ENCODE data around the gene ZNF385B.
"Not testable (repeated sequence)": the region's sequence is repeated elsewhere in the genome, so short reads cannot be mapped to it uniquely, and the experiment has no call there.

ZNF385B gene

DNA sequence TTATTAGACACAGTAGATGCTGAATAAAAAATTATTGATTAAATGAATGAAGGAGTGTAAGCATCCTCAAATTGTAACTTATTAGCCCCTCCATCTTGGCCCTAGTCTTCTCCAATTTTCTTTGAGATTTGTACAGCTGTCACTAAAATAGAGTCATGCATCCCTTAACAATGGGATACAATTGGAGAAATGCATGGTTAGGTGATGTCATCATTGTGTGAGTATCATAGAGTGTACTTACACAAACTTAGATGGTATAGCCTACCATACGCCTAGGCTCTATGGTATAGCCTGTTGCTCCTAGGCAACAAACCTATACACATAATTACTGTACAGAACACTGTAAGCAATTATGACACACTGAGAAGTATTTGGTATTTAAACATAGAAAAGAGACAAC, 38.3 kb upstream of the ZNF385B start:
- no peaks in the 10 kb centered on the region for H3K27me3 ChIP-seq (ENCODE audit: insufficient read depth, poor library complexity, severe bottlenecking)
- H3K4me3 ChIP-seq (ENCODE audit: severe bottlenecking): no peak overlapping the region
- no peaks in the 10 kb centered on the region for H3K9me3 ChIP-seq (ENCODE audit: severe bottlenecking)
- DNase-seq (ENCODE audit: low spot score) (no peak), ATAC-seq (ENCODE audit: low read depth) (no peak)
- H3K4me1 ChIP-seq (ENCODE audit: insufficient read depth, poor library complexity, severe bottlenecking): no peaks in the 10 kb centered on the region
- TF ChIP-seq CTCF (IDR thresholded peaks at IDR 0.05; ENCODE audit: poor library complexity, severe bottlenecking): no peak
- no peaks in the 10 kb centered on the region for H3K36me3 ChIP-seq (ENCODE audit: low read depth)
- no peak overlapping the region for H3K27ac ChIP-seq (ENCODE audit: poor library complexity, severe bottlenecking)

DNA sequence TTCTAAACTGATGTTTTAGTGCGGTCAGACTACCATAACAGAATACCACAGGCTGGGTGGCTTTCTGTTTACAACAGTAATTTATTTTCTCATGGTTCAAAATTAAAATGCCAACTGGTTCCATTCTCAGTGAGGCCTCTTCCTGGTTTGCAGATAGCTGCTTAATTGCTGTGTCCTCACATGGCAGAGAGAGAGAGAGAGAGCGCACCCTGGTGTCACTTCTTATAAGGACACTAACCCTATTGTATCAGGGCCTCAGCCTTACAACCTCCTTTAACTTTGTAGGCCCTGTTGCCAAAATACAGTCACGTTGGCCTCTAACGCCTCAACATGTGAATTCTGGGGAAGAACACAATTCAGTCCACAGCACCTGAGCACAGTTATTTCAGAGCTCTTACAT, 37.5 kb upstream of the ZNF385B start:
- peak; percentile 42 for TF ChIP-seq CTCF (IDR thresholded peaks at IDR 0.05; ENCODE audit: poor library complexity, severe bottlenecking)
- Histone ChIP-seq H3K36me3 (ENCODE audit: low read depth) (no peaks in the 10 kb centered on the region), H3K27me3 (ENCODE audit: insufficient read depth, poor library complexity, severe bottlenecking) (no peaks in the 10 kb centered on the region), H3K4me3 (ENCODE audit: severe bottlenecking) (no peak overlapping the region), H3K4me1 (ENCODE audit: insufficient read depth, poor library complexity, severe bottlenecking) (no peaks in the 10 kb centered on the region), H3K27ac (ENCODE audit: poor library complexity, severe bottlenecking) (no peak overlapping the region), H3K9me3 (ENCODE audit: severe bottlenecking) (no peaks in the 10 kb centered on the region)
- DNase-seq (ENCODE audit: low spot score) (no peak), ATAC-seq (ENCODE audit: low read depth) (peak; percentile 63; the same call in 2 of the 3 replicates)

- DNase-seq (ENCODE audit: low spot score): no peak
- H3K27me3 ChIP-seq (ENCODE audit: insufficient read depth, poor library complexity, severe bottlenecking): no peaks in the 10 kb centered on the region
- H3K4me1 ChIP-seq (ENCODE audit: insufficient read depth, poor library complexity, severe bottlenecking): no peaks in the 10 kb centered on the region
- no peak overlapping the region for H3K4me3 ChIP-seq (ENCODE audit: severe bottlenecking)
- H3K27ac ChIP-seq (ENCODE audit: poor library complexity, severe bottlenecking): no peak overlapping the region
- H3K36me3 ChIP-seq (ENCODE audit: low read depth): no peaks in the 10 kb centered on the region
- no peak for TF ChIP-seq CTCF (IDR thresholded peaks at IDR 0.05; ENCODE audit: poor library complexity, severe bottlenecking)
- H3K9me3 ChIP-seq (ENCODE audit: severe bottlenecking): no peaks in the 10 kb centered on the region
- ATAC-seq (ENCODE audit: low read depth): no peak
Measured at GRCh38 chr2:179893616-179894015, 32.2 kb upstream of the ZNF385B start.

DNA sequence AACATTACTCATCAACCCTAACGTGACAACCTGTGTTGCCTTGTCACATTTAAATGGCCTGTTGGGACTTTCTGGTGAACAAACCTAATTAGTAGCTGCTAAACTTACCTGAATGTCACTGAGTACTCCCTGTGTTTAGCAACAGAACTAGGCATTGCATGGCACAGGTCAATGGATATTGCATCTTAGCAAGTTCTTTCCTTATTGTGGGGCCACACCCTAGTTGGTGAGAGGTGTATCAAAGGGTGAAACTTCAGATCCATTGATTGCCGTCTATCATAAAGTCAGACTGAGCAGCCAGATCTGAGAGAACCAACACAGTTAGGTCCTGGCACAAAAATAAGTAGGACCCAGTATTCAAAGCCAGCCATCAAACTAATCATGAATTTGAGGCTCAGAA, 29.8 kb upstream of the ZNF385B start:
- Histone ChIP-seq H3K36me3 (ENCODE audit: low read depth) (no peaks in the 10 kb centered on the region), H3K4me1 (ENCODE audit: insufficient read depth, poor library complexity, severe bottlenecking) (no peaks in the 10 kb centered on the region), H3K9me3 (ENCODE audit: severe bottlenecking) (no peaks in the 10 kb centered on the region), H3K27me3 (ENCODE audit: insufficient read depth, poor library complexity, severe bottlenecking) (no peaks in the 10 kb centered on the region), H3K4me3 (ENCODE audit: severe bottlenecking) (no peak overlapping the region), H3K27ac (ENCODE audit: poor library complexity, severe bottlenecking) (no peak overlapping the region)
- ATAC-seq (ENCODE audit: low read depth) (no peak), DNase-seq (ENCODE audit: low spot score) (no peak)
- TF ChIP-seq CTCF (IDR thresholded peaks at IDR 0.05; ENCODE audit: poor library complexity, severe bottlenecking): no peak

DNA sequence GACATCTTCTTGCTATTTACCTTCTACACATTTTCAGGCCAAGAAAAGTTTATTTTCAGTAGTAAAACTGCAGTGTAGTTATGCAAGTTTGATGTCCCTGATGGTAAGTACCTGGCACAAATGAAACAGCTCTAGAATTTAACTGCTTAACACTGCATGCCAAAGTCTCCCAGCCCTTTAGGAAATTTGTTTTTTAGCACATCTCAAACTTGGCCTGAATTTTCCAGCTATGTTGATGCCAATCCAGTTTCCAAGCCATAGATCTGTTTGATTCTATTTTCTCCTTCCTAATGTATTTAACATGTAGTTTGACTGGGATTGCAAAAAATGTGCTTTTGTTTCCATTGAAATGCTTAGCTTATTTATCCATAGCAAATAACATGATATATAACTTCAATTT, 29.3 kb upstream of the ZNF385B start:
- Histone ChIP-seq H3K27me3 (ENCODE audit: insufficient read depth, poor library complexity, severe bottlenecking) (no peaks in the 10 kb centered on the region), H3K4me3 (ENCODE audit: severe bottlenecking) (no peak overlapping the region), H3K36me3 (ENCODE audit: low read depth) (no peaks in the 10 kb centered on the region), H3K4me1 (ENCODE audit: insufficient read depth, poor library complexity, severe bottlenecking) (no peaks in the 10 kb centered on the region), H3K27ac (ENCODE audit: poor library complexity, severe bottlenecking) (no peak overlapping the region), H3K9me3 (ENCODE audit: severe bottlenecking) (no peaks in the 10 kb centered on the region)
- DNase-seq (ENCODE audit: low spot score) (no peak), ATAC-seq (ENCODE audit: low read depth) (no peak)
- no peak for TF ChIP-seq CTCF (IDR thresholded peaks at IDR 0.05; ENCODE audit: poor library complexity, severe bottlenecking)

DNA sequence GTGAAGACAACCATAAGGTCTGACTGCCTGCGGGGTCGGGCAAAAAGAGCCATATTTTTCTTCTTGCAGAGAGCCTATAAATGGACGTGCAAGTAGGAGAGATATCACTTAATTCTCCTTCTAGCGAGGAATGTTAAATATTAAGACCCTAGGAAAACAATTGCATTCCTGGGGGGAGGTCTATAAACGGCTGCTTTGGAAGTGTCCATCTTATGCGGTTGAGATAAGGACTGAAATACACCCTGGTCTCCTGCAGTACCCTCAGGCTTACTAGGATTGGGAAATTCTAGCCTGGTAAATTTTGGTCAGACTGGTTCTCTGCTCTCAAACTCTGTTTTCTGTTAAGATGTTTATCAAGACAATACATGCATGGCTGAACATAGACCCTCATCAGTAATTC, 27.2 kb upstream of the ZNF385B start:
- not testable (repeated sequence) for DNase-seq (ENCODE audit: low spot score); H3K4me3 ChIP-seq (ENCODE audit: severe bottlenecking); H3K36me3 ChIP-seq (ENCODE audit: low read depth); H3K27me3 ChIP-seq (ENCODE audit: insufficient read depth, poor library complexity, severe bottlenecking); H3K9me3 ChIP-seq (ENCODE audit: severe bottlenecking); ATAC-seq (ENCODE audit: low read depth); H3K4me1 ChIP-seq (ENCODE audit: insufficient read depth, poor library complexity, severe bottlenecking); H3K27ac ChIP-seq (ENCODE audit: poor library complexity, severe bottlenecking)
